H1 (cell line): ENCODE results near the gene TCF7L1. TPM values are rescaled to one million over a fixed set of nuclear protein-coding genes. Genes with fewer than 3 reads are reported as not detected.

ENCODE experiments used
- CTCF ChIA-PET: fragments of 300-600 bp; sonication (Branson Sonifier 250); formaldehyde crosslinking; loops from one replicate; lab custom pipeline; 2021; ENCODE audit not compliant: partially characterized antibody; lab: Charles Lee
- POLR2A ChIA-PET: fragments of 300-600 bp; sonication (Branson Sonifier 250); formaldehyde crosslinking; loops from one replicate; lab custom pipeline; 2021; ENCODE audit warnings: inconsistent platforms; ENCODE audit not compliant: partially characterized antibody; lab: Charles Lee
- DNase-seq, 2 experiments: peaks; one replicate each; pipeline versions ENCODE4 v3.0.0 to v3.0.0-alpha.2; 2010 to 2022; ENCODE audit warnings: low spot score in 2 of 2, low read depth in 1 of 2, mixed read lengths in 1 of 2
- FAIRE-seq: peaks from 2 replicates; lab custom pipeline; 2011; peaks lifted over from hg19 to GRCh38; lab: Jason Lieb, UNC
- H2AFZ ChIP-seq: 2 replicates; pipeline ENCODE4 v1.8.1; 2012; ENCODE audit warnings: low read length, inconsistent platforms
- H2AK5ac ChIP-seq: 2 replicates; pipeline ENCODE4 v1.6.1; 2013; ENCODE audit warnings: low read depth, low read length
- H2BK120ac ChIP-seq: replicated peaks from 2 replicates; pipeline ENCODE3; 2013; ENCODE audit warnings: low read depth, low read length, inconsistent platforms
- H2BK12ac ChIP-seq: 2 replicates; pipeline ENCODE4 v1.6.1; 2013; ENCODE audit warnings: low read depth, low read length
- H2BK15ac ChIP-seq: 2 replicates; pipeline ENCODE4 v1.6.1; 2013; ENCODE audit warnings: low read length
- H2BK20ac ChIP-seq: 2 replicates; pipeline ENCODE4 v1.6.1; 2013; ENCODE audit warnings: low read length
- H2BK5ac ChIP-seq: 2 replicates; pipeline ENCODE4 v1.6.1; 2013; ENCODE audit warnings: low read depth, low read length
- H3K14ac ChIP-seq: 2 replicates; pipeline ENCODE4 v1.6.1; 2013; ENCODE audit warnings: inconsistent platforms; ENCODE audit not compliant: insufficient read length
- H3K18ac ChIP-seq: 2 replicates; pipeline ENCODE4 v1.6.1; 2013; ENCODE audit warnings: low read length; ENCODE audit errors: extremely low read depth
- H3K23ac ChIP-seq: 2 replicates; pipeline ENCODE4 v1.6.1; 2013; ENCODE audit warnings: inconsistent platforms; ENCODE audit not compliant: insufficient read length
- H3K23me2 ChIP-seq: 2 replicates; pipeline ENCODE4 v1.6.1; 2013; ENCODE audit warnings: low read depth, low read length
- H3K27ac ChIP-seq: 2 replicates; pipeline ENCODE4 v1.6.1; 2011; ENCODE audit warnings: low read depth, low read length, inconsistent platforms
- H3K27me3 ChIP-seq, 4 experiments: replicated peaks in 1 of 4; 1 replicate in 1 of 4; 2 replicates in 3 of 4; pipeline versions ENCODE4 v1.6.1 to v1.8.1; 2011 to 2013; ENCODE audit warnings: low read length in 3 of 4, mild to moderate bottlenecking in 3 of 4, inconsistent platforms in 2 of 4, mixed read lengths in 2 of 4, moderate library complexity in 1 of 4; ENCODE audit not compliant: control insufficient read depth in 3 of 4, insufficient read depth in 3 of 4; ENCODE audit errors: extremely low read depth in 1 of 4
- H3K36me3 ChIP-seq, 4 experiments: 2 replicates each; pipeline versions ENCODE4 v1.6.1 to v1.8.1; 2011 to 2013; ENCODE audit warnings: mild to moderate bottlenecking in 4 of 4, low read length in 3 of 4, moderate library complexity in 2 of 4, control low read depth in 1 of 4, inconsistent platforms in 1 of 4; ENCODE audit not compliant: insufficient read depth in 4 of 4, control insufficient read depth in 2 of 4
- H3K4ac ChIP-seq: replicated peaks from 2 replicates; pipeline ENCODE3; 2013; ENCODE audit warnings: low read length, low read depth, mixed read lengths, inconsistent platforms; ENCODE audit not compliant: insufficient read length
- H3K4me1 ChIP-seq, 4 experiments: replicated peaks in 1 of 4; 1 replicate in 1 of 4; 2 replicates in 3 of 4; pipeline versions ENCODE4 v1.6.1 to v1.8.1; 2011 to 2013; ENCODE audit warnings: low read length in 3 of 4, inconsistent platforms in 2 of 4, mixed read lengths in 1 of 4; ENCODE audit not compliant: insufficient read depth in 4 of 4, control insufficient read depth in 3 of 4
- H3K4me2 ChIP-seq, 2 experiments: 2 replicates each; pipeline versions ENCODE4 v1.6.1 to v1.8.1; 2011 to 2013; ENCODE audit warnings: low read depth in 2 of 2, low read length in 2 of 2, control low read depth in 1 of 2, inconsistent platforms in 1 of 2, mild to moderate bottlenecking in 1 of 2; ENCODE audit not compliant: insufficient read depth in 1 of 2
- H3K4me3 ChIP-seq, 4 experiments: fragments of 200-600, 300-600 bp in 1 of 4; sonication (generic), shearing (Covaris generic), sonication (Bioruptor Twin) in 1 of 4; 2 replicates each; pipeline versions ENCODE4 v1.5.1 to v1.8.1; 2011 to 2016; ENCODE audit warnings: low read length in 4 of 4, low read depth in 3 of 4, control low read depth in 2 of 4, inconsistent platforms in 2 of 4, mild to moderate bottlenecking in 2 of 4, mixed read lengths in 1 of 4, moderate library complexity in 1 of 4; ENCODE audit not compliant: insufficient read depth in 2 of 4; ENCODE audit errors: extremely low read depth in 1 of 4
- H3K56ac ChIP-seq: replicated peaks from 2 replicates; pipeline ENCODE3; 2013; ENCODE audit warnings: low read depth, mild to moderate bottlenecking, mixed read lengths, low read length, inconsistent platforms; ENCODE audit not compliant: insufficient read length
- H3K79me1 ChIP-seq: 2 replicates; pipeline ENCODE4 v1.6.1; 2013; ENCODE audit warnings: low read depth, low read length, control low read depth
- H3K79me2 ChIP-seq, 2 experiments: 2 replicates each; pipeline versions ENCODE4 v1.6.1 to v1.8.1; 2012 to 2013; ENCODE audit warnings: low read length in 2 of 2, mild to moderate bottlenecking in 2 of 2, inconsistent platforms in 1 of 2; ENCODE audit not compliant: insufficient read depth in 2 of 2, control insufficient read depth in 1 of 2
- H3K9ac ChIP-seq, 4 experiments: replicated peaks in 1 of 4; 1 replicate in 1 of 4; 2 replicates in 3 of 4; pipeline versions ENCODE4 v1.6.1 to v1.8.1; 2011 to 2013; ENCODE audit warnings: low read depth in 3 of 4, low read length in 3 of 4, control low read depth in 2 of 4, mild to moderate bottlenecking in 2 of 4, moderate library complexity in 2 of 4, inconsistent platforms in 1 of 4; ENCODE audit errors: extremely low read depth in 1 of 4
- H3K9me3 ChIP-seq, 2 experiments: 2 replicates each; pipeline versions ENCODE4 v1.6.1 to v1.8.1; 2012 to 2013; ENCODE audit warnings: mild to moderate bottlenecking in 2 of 2, moderate library complexity in 2 of 2, control low read depth in 1 of 2, inconsistent platforms in 1 of 2, low read depth in 1 of 2, low read length in 1 of 2, mixed read lengths in 1 of 2; ENCODE audit not compliant: insufficient read depth in 2 of 2
- H4K20me1 ChIP-seq, 2 experiments: replicated peaks in 1 of 2; 2 replicates each; pipeline versions ENCODE3 to v1.8.1; 2011 to 2013; ENCODE audit warnings: inconsistent platforms in 2 of 2, low read length in 2 of 2, mild to moderate bottlenecking in 1 of 2; ENCODE audit not compliant: insufficient read depth in 2 of 2, control insufficient read depth in 1 of 2
- H4K5ac ChIP-seq: 2 replicates; pipeline ENCODE4 v1.6.1; 2013; ENCODE audit warnings: low read length, low read depth, mixed read lengths, inconsistent platforms; ENCODE audit not compliant: insufficient read length
- H4K8ac ChIP-seq: 2 replicates; pipeline ENCODE4 v1.8.0; 2013; ENCODE audit warnings: mild to moderate bottlenecking, moderate library complexity, low read length, inconsistent platforms; ENCODE audit not compliant: insufficient read depth; ENCODE audit errors: extremely low read depth
- H4K91ac ChIP-seq: replicated peaks from 2 replicates; pipeline ENCODE3; 2013; ENCODE audit warnings: low read length, mixed read lengths, inconsistent platforms; ENCODE audit not compliant: insufficient read length
- BCL11A ChIP-seq, 2 experiments: IDR thresholded peaks; one replicate each; pipeline ENCODE4 v1.6.1; 2011; ENCODE audit warnings: low read depth in 2 of 2, low read length in 2 of 2, mild to moderate bottlenecking in 2 of 2
- CHD2 ChIP-seq: IDR thresholded peaks from 2 replicates; pipeline ENCODE4 v1.6.1; 2012; ENCODE audit warnings: low read length, improper control_type of control experiment
- KDM1A ChIP-seq: fragments of 200-600, 300-600 bp; sonication (generic); IDR thresholded peaks from 2 replicates; pipeline ENCODE4 v1.7.1; 2016; ENCODE audit warnings: mild to moderate bottlenecking, low read length, borderline replicate concordance
- KDM4A ChIP-seq: IDR thresholded peaks from one replicate; pipeline ENCODE4 v1.7.1; 2012; ENCODE audit warnings: low read depth, mild to moderate bottlenecking, moderate library complexity, low read length, inconsistent platforms; ENCODE audit not compliant: severe bottlenecking
- PHF8 ChIP-seq: fragments of 200-600 bp; sonication (generic); conservative IDR thresholded peaks from 2 replicates; pipeline ENCODE4 v1.7.1; 2012; ENCODE audit warnings: low read depth, mild to moderate bottlenecking, inconsistent platforms, low read length, moderate library complexity
- POLR2A ChIP-seq, 2 experiments: IDR thresholded peaks; 1 replicate in 1 of 2; 2 replicates in 1 of 2; pipeline ENCODE4 v1.6.1; 2011; ENCODE audit warnings: low read depth in 2 of 2, low read length in 2 of 2, mild to moderate bottlenecking in 2 of 2; ENCODE audit errors: control extremely low read depth in 1 of 2
- SIN3A ChIP-seq, 2 experiments: IDR thresholded peaks in 1 of 2; conservative IDR thresholded peaks in 1 of 2; 2 replicates each; pipeline ENCODE4 v1.6.1; 2011 to 2012; ENCODE audit warnings: low read length in 2 of 2, improper control_type of control experiment in 1 of 2, low read depth in 1 of 2, mild to moderate bottlenecking in 1 of 2
- SIX5 ChIP-seq: IDR thresholded peaks from 2 replicates; pipeline ENCODE4 v1.6.1; 2011; ENCODE audit warnings: mild to moderate bottlenecking, low read depth, low read length
- SRF ChIP-seq: IDR thresholded peaks from 2 replicates; pipeline ENCODE4 v1.6.1; 2011; ENCODE audit warnings: mild to moderate bottlenecking, low read depth, low read length, moderate library complexity
- SUZ12 ChIP-seq: fragments of 200-600 bp; sonication (generic); IDR thresholded peaks from 2 replicates; pipeline ENCODE4 v1.6.1; 2012; ENCODE audit warnings: mild to moderate bottlenecking, inconsistent platforms, low read length, moderate library complexity, mixed read lengths
- TCF12 ChIP-seq: IDR thresholded peaks from 2 replicates; pipeline ENCODE4 v1.6.1; 2011; ENCODE audit warnings: low read depth, mild to moderate bottlenecking, low read length
- WGBS, 2 experiments: shearing (Covaris generic) in 1 of 2; methylation state at CpG; one replicate each; pipeline versions ENCODE4 v1.1.6 to v1.1.7; 2013 to 2015; ENCODE audit warnings: low lambda C conversion rate in 2 of 2, mixed read lengths in 2 of 2, inconsistent platforms in 1 of 2, low coverage in 1 of 2, missing lambda C conversion rate in 1 of 2; ENCODE audit not compliant: insufficient replicate concordance in 2 of 2, insufficient coverage in 1 of 2, insufficient read length in 1 of 2; ENCODE audit errors: extremely low coverage in 1 of 2, missing lambda C conversion rate in 1 of 2; 5-methylcytosine and 5-hydroxymethylcytosine counted together
- polyA plus RNA-seq, 7 experiments: library from polyadenylated mRNA; depleted of rRNA in 3 of 7; stranded (reverse) in 5 of 7; unstranded in 2 of 7; fragments of >200 nt in 5 of 7; fragments of 200-250 nt in 2 of 7; gene quantifications; 1 replicate in 5 of 7; 2 replicates in 1 of 7; 4 replicates in 1 of 7; pipeline versions ENCODE4 v1.2.1 to v1.2.3, GENCODE V29; 2011 to 2013; ENCODE audit warnings: missing spikeins in 2 of 7, mixed read lengths in 2 of 7
- total RNA-seq: library from RNA; stranded (reverse); fragmentation: NEBNext Ultra II Directional; extraction: Animal tissue kit (Norgen Biotek cat#: 25700); gene quantifications from 2 replicates; pipeline ENCODE4 v1.2.1, GENCODE V29; 2021

Gene TCF7L1
- total and polyA plus RNA-seq, 2 of the 8 experiments (the other 6 are each of a cell fraction or from before 2014, with no cell fraction given), result 27.5 to 108 TPM

DNA sequence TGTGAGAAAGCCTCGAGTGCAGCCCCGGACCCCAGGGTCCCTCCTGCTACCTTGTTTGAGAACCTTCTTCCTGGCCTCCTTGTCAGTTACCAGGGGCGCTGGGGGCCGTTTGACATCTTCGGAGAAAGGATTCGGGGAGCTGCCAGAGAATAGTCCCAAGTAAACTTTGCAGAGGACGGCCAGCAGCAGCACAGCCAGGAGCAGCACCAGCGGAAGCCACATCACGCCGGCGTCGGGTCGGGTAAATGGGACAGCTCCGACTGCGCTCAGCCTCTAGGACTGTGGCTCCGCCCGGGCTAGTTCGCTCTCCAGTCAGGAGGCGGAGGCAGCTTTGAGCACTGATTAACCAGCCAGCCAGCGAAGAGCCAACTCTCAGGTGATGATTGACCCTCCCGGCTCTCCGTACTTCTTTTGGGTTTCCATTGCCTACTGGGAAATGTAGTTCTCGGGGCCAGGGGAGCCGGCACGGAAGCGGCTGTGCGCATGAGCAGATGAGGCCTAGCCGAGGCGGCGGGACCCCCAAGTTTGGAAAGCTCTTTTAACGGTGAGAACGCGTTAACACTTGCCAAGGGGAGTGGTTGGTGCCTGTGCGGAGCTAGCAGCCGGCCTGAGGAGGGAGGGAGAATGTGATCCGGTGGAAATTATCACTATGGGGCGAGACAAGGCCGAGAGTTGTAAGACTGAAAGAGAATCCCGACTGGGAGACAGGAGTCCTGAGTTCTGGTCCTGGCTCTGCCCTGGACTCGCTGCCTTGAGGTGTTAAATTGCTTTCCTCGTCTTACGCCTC lies 221.3 kb downstream of the TCF7L1 start, which contains the start of the genes ELMOD3 and RETSAT:
ELMOD3 (plus strand) TSS at position 484 of the 787 bp plus-strand sequence. CDS start 2,430 bp downstream, outside the sequence.
RETSAT (minus strand) TSS at position 243 of the 787 bp plus-strand sequence; CDS start at position 222, 21 bp downstream.
- no peak within 1 kb of the TSS for H3K27ac ChIP-seq
- H3K56ac ChIP-seq, result no peak within 1 kb of the TSS
- no peaks in the 10 kb centered on the region for H3K27me3 ChIP-seq
- no peaks in the 10 kb centered on the region for H3K9me3 ChIP-seq
- H2BK12ac ChIP-seq, result no peak within 1 kb of the TSS
- no peak within 1 kb of the TSS for H2BK5ac ChIP-seq
- peak within 1 kb of the TSS; percentile 5 for H4K5ac ChIP-seq
- H4K20me1 ChIP-seq, result no peaks in the 10 kb centered on the region
- H3K4ac ChIP-seq, result peak within 1 kb of the TSS; percentile 7
- no peak within 1 kb of the TSS for H2BK20ac ChIP-seq
- peak within 1 kb of the TSS; percentile 83; the same call in 1 of the 2 replicates for H2BK15ac ChIP-seq
- peaks cover 0 to 3% (median 1%) of the 10 kb centered on the region in 4 experiments; a peak in 2 of 7 replicates for H3K4me1 ChIP-seq
- no peak within 1 kb of the TSS for H2AK5ac ChIP-seq
- CTCF ChIA-PET, result interaction anchor here (1.2 to 2.6 kb wide), 4 partner anchors 9 to 196 kb away, joined by 3 to 11 read pairs (median 6); no protein-coding TSS in a partner anchor
- 0 out of 2 replicates have a peak within 1 kb of the TSS, but pooled peaks have one; percentile 72 for H3K18ac ChIP-seq
- no peaks in the 10 kb centered on the region for H3K79me1 ChIP-seq
- FAIRE-seq, result peak; percentile 60
- peak within 1 kb of the TSS; percentile 75 to 96 (median 90) for H3K4me3 ChIP-seq
- peak within 1 kb of the TSS in 3 of 4 experiments; percentile 61 to 77 (median 61); a peak in 6 of 7 replicates for H3K9ac ChIP-seq
- peaks cover 0 to 13% (median 0%) of the 10 kb centered on the region in 4 experiments; a peak in 2 of 8 replicates for H3K36me3 ChIP-seq
- peak within 1 kb of the TSS; percentile 85 to 96 for H3K4me2 ChIP-seq
- peak within 1 kb of the TSS; percentile 57 for H4K91ac ChIP-seq
- POLR2A ChIA-PET, result interaction anchor here (0.6 to 4.5 kb wide), 25 partner anchors 8 to 300 kb away, joined by 3 to 23 read pairs (median 4); partner anchors contain the start of genes MAT2A, TGOLN2 and VAMP8
- no peak within 1 kb of the TSS for H3K23ac ChIP-seq
- peak within 1 kb of the TSS; percentile 96 for H2AFZ ChIP-seq
- peaks cover 8% of the 10 kb centered on the region for H3K23me2 ChIP-seq
- no peaks in the 10 kb centered on the region for H3K79me2 ChIP-seq
- peak; percentile 92 to 96 for DNase-seq
- no peak within 1 kb of the TSS for H3K14ac ChIP-seq
- H2BK120ac ChIP-seq, result no peak within 1 kb of the TSS
- WGBS, 2 experiments, result 5% methylated on average over 42 of the region's 42 CpGs; no CpG with 5 or more reads in 1 of the 2 experiments
- peak within 1 kb of the TSS; percentile 87 for H4K8ac ChIP-seq
- TF ChIP-seq SIN3A (conservative IDR thresholded peaks at IDR 0.05 in 1 of 2, IDR thresholded peaks at IDR 0.05 in 1 of 2; ENCODE audit: low read depth in 1 of 2, low read length in 2 of 2) (peak; percentile 36 to 95; a peak in 3 of 4 replicates), CHD2 (peak; percentile 61; the same call in 1 of the 2 replicates), SUZ12 (no peak), SIX5 (peak; percentile 92), PHF8 (peak; percentile 48; the same call in 1 of the 2 replicates), POLR2A (IDR thresholded peaks at IDR 0.05; ENCODE audit: control extremely low read depth in 1 of 2, low read depth in 2 of 2, low read length in 2 of 2) (peak in 1 of 2 experiments; percentile 93; a peak in 2 of 3 replicates), BCL11A (IDR thresholded peaks at IDR 0.05; ENCODE audit: low read depth in 2 of 2, low read length in 2 of 2) (no peak), SRF (no peak), TCF12 (0 out of 2 replicates have a peak, but pooled peaks have one; percentile 24), KDM1A (peak; percentile 13; the same call in 1 of the 2 replicates), KDM4A (peak; percentile 51)
